ENCODE results near the gene SLC44A1. TPM values are rescaled to one million over a fixed set of nuclear protein-coding genes. Genes with fewer than 3 reads are reported as not detected.

Gene SLC44A1
- total RNA-seq, 1 donor from 2014 or later = 69.7 TPM

DNA sequence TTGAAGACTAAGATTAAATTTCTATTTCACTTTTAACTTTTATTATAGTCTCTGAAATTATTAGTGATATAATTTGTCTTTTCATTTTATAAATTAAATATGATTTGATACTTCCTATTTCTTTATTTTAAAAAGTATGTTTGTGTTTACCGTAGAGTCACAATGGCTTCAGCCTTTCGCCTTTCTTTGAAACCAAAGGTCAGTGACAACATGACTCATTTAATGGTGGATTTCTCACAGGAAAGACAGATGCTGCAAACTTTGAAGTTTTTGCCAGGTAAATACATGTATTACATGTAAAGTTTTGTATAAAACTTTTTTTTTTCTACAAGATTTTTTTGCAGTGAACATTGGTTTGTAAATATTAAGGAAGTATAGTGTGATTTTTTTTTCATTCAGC lies 239.8 kb downstream of the SLC44A1 start:
- Mint-ChIP-seq H3K36me3 (ENCODE audit: low read depth, unreplicated experiment) (no peaks in the 10 kb centered on the region), H3K4me1 (ENCODE audit: unreplicated experiment) (no peaks in the 10 kb centered on the region), H3K4me3 (ENCODE audit: unreplicated experiment) (no peak overlapping the region), H3K27me3 (ENCODE audit: unreplicated experiment) (peaks cover 1% of the 10 kb centered on the region), H3K9me3 (ENCODE audit: unreplicated experiment) (no peaks in the 10 kb centered on the region), H3K27ac (ENCODE audit: unreplicated experiment) (no peak overlapping the region)
- DNase-seq (ENCODE audit: low spot score) = no peak
- TF ChIP-seq CTCF (IDR thresholded peaks at IDR 0.05; ENCODE audit: unreplicated experiment) = no peak

DNA sequence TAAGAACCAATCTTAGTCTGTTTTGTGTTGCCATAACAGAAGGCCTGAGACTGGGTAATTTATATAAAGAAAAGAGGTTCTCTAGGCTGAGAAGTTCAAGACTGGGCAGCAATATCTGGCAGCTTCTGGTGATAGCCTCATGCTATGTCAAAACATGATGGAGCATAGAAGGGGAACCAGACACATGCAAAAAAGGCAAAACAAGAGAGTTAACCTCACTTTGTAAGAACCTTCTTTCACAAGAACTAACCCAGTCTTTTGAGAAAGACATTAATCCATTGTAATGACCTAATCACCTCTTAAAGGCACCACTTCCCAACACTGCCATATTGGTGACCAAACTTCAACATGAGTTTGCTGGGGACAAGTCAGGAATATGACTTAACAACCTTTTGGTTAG lies 240.7 kb downstream of the SLC44A1 start:
- H3K27ac Mint-ChIP-seq (ENCODE audit: unreplicated experiment) = no peak overlapping the region
- H3K4me3 Mint-ChIP-seq (ENCODE audit: unreplicated experiment) = no peak overlapping the region
- H3K27me3 Mint-ChIP-seq (ENCODE audit: unreplicated experiment) = peaks cover 1% of the 10 kb centered on the region
- no peaks in the 10 kb centered on the region for H3K4me1 Mint-ChIP-seq (ENCODE audit: unreplicated experiment)
- DNase-seq (ENCODE audit: low spot score) = no peak
- H3K9me3 Mint-ChIP-seq (ENCODE audit: unreplicated experiment) = no peaks in the 10 kb centered on the region
- no peak for TF ChIP-seq CTCF (IDR thresholded peaks at IDR 0.05; ENCODE audit: unreplicated experiment)
- H3K36me3 Mint-ChIP-seq (ENCODE audit: low read depth, unreplicated experiment) = peaks cover 3% of the 10 kb centered on the region

Other genes starting within 250 kb of the SLC44A1 start
- gene FSD1L, start 203.4 kb downstream of the SLC44A1 start, total RNA-seq (ENCODE audit: unreplicated experiment) = 5.6 TPM

All from endothelial cell (in vitro differentiated cells).